Measurements from ENCODE around the gene BCL2L14. TPM values are rescaled to one million over a fixed set of nuclear protein-coding genes. Genes with fewer than 3 reads are reported as not detected.

The BCL2L14 gene
- total and polyA plus RNA-seq, 2 of the 13 experiments (the other 11 are each of a cell fraction or from before 2014, with no cell fraction given), result 0.11 TPM; not detected in 1

- TF ChIP-seq WIZ (CRISPR knock-in tag; IDR thresholded peaks at IDR 0.05) (no peak), CREM (IDR thresholded peaks at IDR 0.05) (0 out of 2 replicates have a peak, but pooled peaks have one; percentile 24), CREM (CRISPR knock-in tag; IDR thresholded peaks at IDR 0.05) (no peak), ZNF550 (CRISPR knock-in tag; IDR thresholded peaks at IDR 0.05; ENCODE audit: borderline replicate concordance) (no peak), KLF12 (CRISPR knock-in tag; IDR thresholded peaks at IDR 0.05; ENCODE audit: borderline replicate concordance) (no peak), ZNF598 (CRISPR knock-in tag; IDR thresholded peaks at IDR 0.05; ENCODE audit: borderline replicate concordance) (no peak), CREB1 (IDR thresholded peaks at IDR 0.05) (no peak), CREB1 (CRISPR knock-in tag; IDR thresholded peaks at IDR 0.05) (no peak), RAD51 (IDR thresholded peaks at IDR 0.05; ENCODE audit: borderline replicate concordance) (no peak), KLF11 (CRISPR knock-in tag; IDR thresholded peaks at IDR 0.05) (no peak), NR2F1 (CRISPR knock-in tag; IDR thresholded peaks at IDR 0.05) (no peak), ZNF570 (CRISPR knock-in tag; IDR thresholded peaks at IDR 0.05; ENCODE audit: borderline replicate concordance) (no peak), ESRRA (CRISPR knock-in tag; IDR thresholded peaks at IDR 0.05; ENCODE audit: low read depth) (no peak), REPIN1 (CRISPR knock-in tag; IDR thresholded peaks at IDR 0.05; ENCODE audit: borderline replicate concordance, low read depth) (no peak), ELF3 (CRISPR knock-in tag; IDR thresholded peaks at IDR 0.05) (peak; percentile 41; the same call in 1 of the 2 replicates), TBX3 (IDR thresholded peaks at IDR 0.05; ENCODE audit: borderline replicate concordance) (no peak), ZNF446 (CRISPR knock-in tag; IDR thresholded peaks at IDR 0.05) (no peak), ZNF670 (CRISPR knock-in tag; IDR thresholded peaks at IDR 0.05; ENCODE audit: borderline replicate concordance) (no peak), TARDBP (CRISPR knock-in tag; IDR thresholded peaks at IDR 0.05) (no peak), NFE2L1 (CRISPR knock-in tag; IDR thresholded peaks at IDR 0.05; ENCODE audit: borderline replicate concordance) (no peak), TCF12 (IDR thresholded peaks at IDR 0.05) (no peak), TCF12 (CRISPR knock-in tag; IDR thresholded peaks at IDR 0.05) (no peak)
- TF ChIP-seq, protein P1, sequence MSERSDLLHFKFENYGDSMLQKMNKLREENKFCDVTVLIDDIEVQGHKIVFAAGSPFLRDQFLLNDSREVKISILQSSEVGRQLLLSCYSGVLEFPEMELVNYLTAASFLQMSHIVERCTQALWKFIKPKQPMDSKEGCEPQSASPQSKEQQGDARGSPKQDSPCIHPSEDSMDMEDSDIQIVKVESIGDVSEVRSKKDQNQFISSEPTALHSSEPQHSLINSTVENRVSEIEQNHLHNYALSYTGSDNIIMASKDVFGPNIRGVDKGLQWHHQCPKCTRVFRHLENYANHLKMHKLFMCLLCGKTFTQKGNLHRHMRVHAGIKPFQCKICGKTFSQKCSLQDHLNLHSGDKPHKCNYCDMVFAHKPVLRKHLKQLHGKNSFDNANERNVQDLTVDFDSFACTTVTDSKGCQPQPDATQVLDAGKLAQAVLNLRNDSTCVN (CRISPR knock-in tag; IDR thresholded peaks at IDR 0.05; ENCODE audit: borderline replicate concordance), result no peak
- TF ChIP-seq, protein P2, sequence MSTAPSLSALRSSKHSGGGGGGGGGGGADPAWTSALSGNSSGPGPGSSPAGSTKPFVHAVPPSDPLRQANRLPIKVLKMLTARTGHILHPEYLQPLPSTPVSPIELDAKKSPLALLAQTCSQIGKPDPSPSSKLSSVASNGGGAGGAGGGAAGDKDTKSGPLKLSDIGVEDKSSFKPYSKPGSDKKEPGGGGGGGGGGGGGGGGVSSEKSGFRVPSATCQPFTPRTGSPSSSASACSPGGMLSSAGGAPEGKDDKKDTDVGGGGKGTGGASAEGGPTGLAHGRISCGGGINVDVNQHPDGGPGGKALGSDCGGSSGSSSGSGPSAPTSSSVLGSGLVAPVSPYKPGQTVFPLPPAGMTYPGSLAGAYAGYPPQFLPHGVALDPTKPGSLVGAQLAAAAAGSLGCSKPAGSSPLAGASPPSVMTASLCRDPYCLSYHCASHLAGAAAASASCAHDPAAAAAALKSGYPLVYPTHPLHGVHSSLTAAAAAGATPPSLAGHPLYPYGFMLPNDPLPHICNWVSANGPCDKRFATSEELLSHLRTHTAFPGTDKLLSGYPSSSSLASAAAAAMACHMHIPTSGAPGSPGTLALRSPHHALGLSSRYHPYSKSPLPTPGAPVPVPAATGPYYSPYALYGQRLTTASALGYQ (CRISPR knock-in tag; IDR thresholded peaks at IDR 0.05), result 0 out of 2 replicates have a peak, but pooled peaks have one; percentile 29
- TF ChIP-seq, protein P3, sequence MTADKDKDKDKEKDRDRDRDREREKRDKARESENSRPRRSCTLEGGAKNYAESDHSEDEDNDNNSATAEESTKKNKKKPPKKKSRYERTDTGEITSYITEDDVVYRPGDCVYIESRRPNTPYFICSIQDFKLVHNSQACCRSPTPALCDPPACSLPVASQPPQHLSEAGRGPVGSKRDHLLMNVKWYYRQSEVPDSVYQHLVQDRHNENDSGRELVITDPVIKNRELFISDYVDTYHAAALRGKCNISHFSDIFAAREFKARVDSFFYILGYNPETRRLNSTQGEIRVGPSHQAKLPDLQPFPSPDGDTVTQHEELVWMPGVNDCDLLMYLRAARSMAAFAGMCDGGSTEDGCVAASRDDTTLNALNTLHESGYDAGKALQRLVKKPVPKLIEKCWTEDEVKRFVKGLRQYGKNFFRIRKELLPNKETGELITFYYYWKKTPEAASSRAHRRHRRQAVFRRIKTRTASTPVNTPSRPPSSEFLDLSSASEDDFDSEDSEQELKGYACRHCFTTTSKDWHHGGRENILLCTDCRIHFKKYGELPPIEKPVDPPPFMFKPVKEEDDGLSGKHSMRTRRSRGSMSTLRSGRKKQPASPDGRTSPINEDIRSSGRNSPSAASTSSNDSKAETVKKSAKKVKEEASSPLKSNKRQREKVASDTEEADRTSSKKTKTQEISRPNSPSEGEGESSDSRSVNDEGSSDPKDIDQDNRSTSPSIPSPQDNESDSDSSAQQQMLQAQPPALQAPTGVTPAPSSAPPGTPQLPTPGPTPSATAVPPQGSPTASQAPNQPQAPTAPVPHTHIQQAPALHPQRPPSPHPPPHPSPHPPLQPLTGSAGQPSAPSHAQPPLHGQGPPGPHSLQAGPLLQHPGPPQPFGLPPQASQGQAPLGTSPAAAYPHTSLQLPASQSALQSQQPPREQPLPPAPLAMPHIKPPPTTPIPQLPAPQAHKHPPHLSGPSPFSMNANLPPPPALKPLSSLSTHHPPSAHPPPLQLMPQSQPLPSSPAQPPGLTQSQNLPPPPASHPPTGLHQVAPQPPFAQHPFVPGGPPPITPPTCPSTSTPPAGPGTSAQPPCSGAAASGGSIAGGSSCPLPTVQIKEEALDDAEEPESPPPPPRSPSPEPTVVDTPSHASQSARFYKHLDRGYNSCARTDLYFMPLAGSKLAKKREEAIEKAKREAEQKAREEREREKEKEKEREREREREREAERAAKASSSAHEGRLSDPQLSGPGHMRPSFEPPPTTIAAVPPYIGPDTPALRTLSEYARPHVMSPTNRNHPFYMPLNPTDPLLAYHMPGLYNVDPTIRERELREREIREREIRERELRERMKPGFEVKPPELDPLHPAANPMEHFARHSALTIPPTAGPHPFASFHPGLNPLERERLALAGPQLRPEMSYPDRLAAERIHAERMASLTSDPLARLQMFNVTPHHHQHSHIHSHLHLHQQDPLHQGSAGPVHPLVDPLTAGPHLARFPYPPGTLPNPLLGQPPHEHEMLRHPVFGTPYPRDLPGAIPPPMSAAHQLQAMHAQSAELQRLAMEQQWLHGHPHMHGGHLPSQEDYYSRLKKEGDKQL (CRISPR knock-in tag; IDR thresholded peaks at IDR 0.05; ENCODE audit: low read depth), result no peak
Observed at GRCh38 chr12:12095021-12095420, 24.3 kb downstream of the BCL2L14 start (continued).
